GM21360 (cell line): Measurements from ENCODE around the gene CTDSPL2.
"Not testable (repeated sequence)": the region's sequence is repeated elsewhere in the genome, so short reads cannot be mapped to it uniquely, and the experiment has no call there.

ENCODE experiments used
- ATAC-seq: cut with Tn5 transposase; IDR thresholded peaks from one replicate; pipeline ENCODE4 v1.9.1; 2021; ENCODE audit warnings: mild to moderate bottlenecking, moderate library complexity; ENCODE audit not compliant: unreplicated experiment

The CTDSPL2 gene

GRCh38 chr15:44536962-44537734, 109.7 kb downstream of the CTDSPL2 start, which contains the start of gene EIF3J:
TSS of gene EIF3J (plus strand) at chr15:44537147. CDS start at chr15:44537195, 48 bp downstream.
- ATAC-seq: peak; percentile 78

- ATAC-seq: no peak
Observed at GRCh38 chr15:44537735-44538240, 110.4 kb downstream of the CTDSPL2 start.

DNA sequence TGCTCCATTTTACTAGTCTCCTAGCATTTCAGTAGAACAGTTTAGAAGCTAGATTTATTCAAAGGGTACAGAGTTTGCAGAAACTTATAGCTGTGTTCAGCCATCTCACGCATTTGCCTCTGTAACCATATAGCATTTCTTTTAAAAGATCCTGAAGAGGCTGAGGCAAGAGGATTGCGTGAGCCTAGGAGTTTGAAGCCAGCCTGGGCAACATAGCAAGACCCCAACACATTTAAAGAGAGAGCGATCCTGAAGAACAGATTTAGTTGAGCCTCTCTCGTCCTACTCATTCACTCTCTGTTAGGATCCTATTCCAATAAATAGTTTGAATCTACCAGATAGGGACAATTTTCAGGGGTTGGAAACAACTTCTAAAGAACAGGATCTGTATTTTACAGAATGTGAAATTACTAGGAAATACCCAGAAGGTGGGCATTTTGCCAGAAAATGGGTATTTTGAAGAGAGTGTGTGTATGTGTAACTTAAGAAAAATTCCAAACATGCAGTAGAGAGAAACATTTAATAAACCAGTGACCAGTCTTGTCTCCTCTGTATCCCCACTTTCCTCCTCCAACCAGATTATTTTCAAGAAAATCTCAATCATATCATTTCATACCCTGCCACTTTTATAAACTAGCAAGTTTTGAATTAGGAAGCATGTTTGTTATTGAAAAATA, 114.0 kb downstream of the CTDSPL2 start:
- ATAC-seq: no peak

DNA sequence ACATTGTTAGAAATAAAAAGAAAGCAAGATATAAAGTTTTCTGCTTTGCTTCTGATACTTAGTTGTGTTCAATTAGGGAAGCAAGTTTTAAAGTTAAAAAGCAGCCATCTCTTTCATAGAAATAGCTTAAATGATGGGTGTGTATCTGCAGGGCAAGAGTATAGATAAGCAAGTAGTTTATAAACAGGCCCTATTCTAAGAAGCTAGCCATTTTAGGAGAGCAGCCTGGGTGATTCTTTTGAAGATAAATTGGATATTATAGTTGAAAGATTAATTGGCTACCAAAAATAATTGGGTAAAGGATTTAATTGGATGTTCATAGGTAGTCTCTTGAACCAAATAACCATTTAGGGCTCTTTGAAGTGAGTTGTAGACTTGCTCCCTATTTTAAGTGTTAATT, 115.2 kb downstream of the CTDSPL2 start:
- ATAC-seq: no peak

- not testable (repeated sequence) for ATAC-seq
Observed at GRCh38 chr15:44544745-44545144, 117.3 kb downstream of the CTDSPL2 start.

DNA sequence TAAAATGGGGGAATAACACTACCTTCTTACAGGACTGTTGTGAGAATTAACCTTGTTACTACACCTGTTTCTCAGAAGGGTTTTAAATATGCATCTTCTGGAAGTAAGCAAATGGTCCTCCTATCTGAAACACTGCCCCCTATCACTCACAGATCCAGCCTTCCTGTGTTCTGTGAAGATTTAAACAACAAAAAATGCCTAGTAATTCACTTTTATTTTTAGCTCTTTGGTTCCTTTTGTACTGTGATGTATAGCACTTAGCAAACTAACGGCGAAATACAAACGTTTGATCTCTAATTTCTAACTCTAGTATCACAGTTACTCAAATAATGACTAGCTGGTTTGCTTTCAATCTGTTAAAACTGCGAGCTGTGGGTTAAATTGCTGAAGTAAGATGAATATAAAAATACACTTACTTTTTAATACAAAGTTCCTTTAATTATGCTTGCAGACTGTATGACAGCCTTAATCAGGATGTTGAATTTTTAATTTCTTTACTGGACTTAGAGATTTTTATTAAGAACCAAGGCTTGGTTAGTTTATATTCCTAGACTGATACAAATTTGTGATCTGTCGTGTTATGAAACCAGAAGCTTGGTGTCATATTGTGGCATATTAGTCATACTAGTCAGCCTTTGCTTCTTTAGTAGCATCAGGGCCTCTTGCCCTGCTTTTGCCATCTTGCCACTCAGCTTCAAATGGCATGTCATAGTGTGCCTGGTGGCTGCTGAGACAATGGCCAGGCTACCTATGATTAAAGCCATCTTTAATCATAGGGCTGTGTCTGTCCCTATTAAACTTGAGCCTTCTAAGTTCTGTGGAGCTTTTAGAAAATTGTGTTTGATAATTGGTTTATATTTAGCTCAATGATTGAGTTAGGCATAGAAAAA, 118.7 kb downstream of the CTDSPL2 start:
- peak; percentile 65 for ATAC-seq

GRCh38 chr15:44549152-44549551, 121.7 kb downstream of the CTDSPL2 start:
- not testable (repeated sequence) for ATAC-seq

- no peak for ATAC-seq
Observed at GRCh38 chr15:44550256-44550655, 122.8 kb downstream of the CTDSPL2 start.

GRCh38 chr15:44550734-44551133, 123.3 kb downstream of the CTDSPL2 start:
- ATAC-seq: no peak

GRCh38 chr15:44554934-44555723, 127.7 kb downstream of the CTDSPL2 start:
- no peak for ATAC-seq

GRCh38 chr15:44560926-44561325, 133.5 kb downstream of the CTDSPL2 start:
- ATAC-seq: not testable (repeated sequence)

GRCh38 chr15:44565387-44566154, 138.1 kb downstream of the CTDSPL2 start:
- ATAC-seq: no peak

- ATAC-seq: no peak
Observed at GRCh38 chr15:44566155-44566540, 138.7 kb downstream of the CTDSPL2 start.

DNA sequence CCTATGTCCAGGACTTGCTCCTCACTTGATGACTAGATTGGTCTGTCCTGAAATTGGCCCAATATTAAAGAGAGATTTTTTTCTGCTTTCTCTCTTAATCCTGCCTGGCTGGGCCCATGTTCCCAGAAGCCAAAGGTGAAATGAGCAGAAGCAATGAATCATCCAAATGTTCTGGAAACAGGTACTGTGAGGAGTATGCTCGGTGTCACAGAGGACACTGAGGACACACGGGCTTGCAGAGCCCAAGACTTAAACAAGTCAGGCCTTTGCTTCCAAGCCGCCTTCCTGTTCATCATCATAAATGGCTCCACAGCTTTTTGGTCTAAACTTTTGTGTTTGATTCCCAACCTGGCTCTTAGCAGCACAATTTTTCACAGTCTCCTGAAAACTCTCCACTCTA, 140.9 kb downstream of the CTDSPL2 start:
- ATAC-seq: no peak

- ATAC-seq: no peak
Observed at GRCh38 chr15:44569316-44569715, 141.9 kb downstream of the CTDSPL2 start.

- no peak for ATAC-seq
Observed at GRCh38 chr15:44570361-44570760, 142.9 kb downstream of the CTDSPL2 start.

DNA sequence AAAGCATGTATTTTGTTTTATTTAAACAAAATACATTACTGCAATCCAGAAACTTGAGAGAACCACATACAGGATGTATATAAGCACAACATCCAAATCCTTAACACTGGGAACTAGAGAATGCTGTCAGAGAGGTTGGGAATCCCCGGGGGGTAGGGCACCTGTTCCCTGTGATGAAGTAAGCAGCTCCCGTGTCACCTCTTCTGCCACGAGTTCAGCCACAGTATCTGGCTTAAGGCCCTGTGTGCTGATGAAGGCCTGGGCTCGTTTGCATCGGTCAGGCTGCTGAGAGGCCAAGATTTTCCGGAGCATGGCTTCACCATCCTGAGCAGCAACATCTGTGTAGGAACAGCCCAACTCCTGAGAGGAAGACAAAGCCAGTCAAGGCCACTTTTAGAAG, 146.0 kb downstream of the CTDSPL2 start:
- no peak for ATAC-seq

- ATAC-seq: no peak
Observed at GRCh38 chr15:44574734-44575133, 147.3 kb downstream of the CTDSPL2 start.
